Activated CD8-positive, alpha-beta memory T cell treated with anti-CD3 and anti-CD28 coated beads, Interleukin-2, amount 50 U/mL, for 4 hours (primary cell): ENCODE data around the gene GPX2.

Source experiments
- DNase-seq: peaks from one replicate; pipeline ENCODE4 v3.0.0-alpha.2; 2020

Gene GPX2

GRCh38 chr14:64958743-64959142 lies 16.2 kb upstream of the GPX2 start:
- DNase-seq, result no peak

GRCh38 chr14:64958201-64958600 lies 15.7 kb upstream of the GPX2 start:
- DNase-seq, result no peak

GRCh38 chr14:64956697-64957406 lies 14.3 kb upstream of the GPX2 start:
- no peak for DNase-seq

GRCh38 chr14:64955297-64955696 lies 12.8 kb upstream of the GPX2 start:
- DNase-seq, result no peak

GRCh38 chr14:64954491-64955240 lies 12.1 kb upstream of the GPX2 start:
- no peak for DNase-seq

GRCh38 chr14:64953661-64954060 lies 11.1 kb upstream of the GPX2 start:
- no peak for DNase-seq

- DNase-seq, result no peak
Measured at GRCh38 chr14:64953310-64953654, 10.7 kb upstream of the GPX2 start.

GRCh38 chr14:64952598-64953309 lies 10.2 kb upstream of the GPX2 start:
- no peak for DNase-seq

GRCh38 chr14:64951724-64952123 lies 9.2 kb upstream of the GPX2 start:
- no peak for DNase-seq

GRCh38 chr14:64951291-64951690 lies 8.7 kb upstream of the GPX2 start:
- DNase-seq, result no peak

- no peak for DNase-seq
Measured at GRCh38 chr14:64950889-64951288, 8.3 kb upstream of the GPX2 start.

- no peak for DNase-seq
Measured at GRCh38 chr14:64948612-64949210, 6.2 kb upstream of the GPX2 start.

- DNase-seq, result no peak
Measured at GRCh38 chr14:64947710-64948611, 5.4 kb upstream of the GPX2 start.

- no peak for DNase-seq
Measured at GRCh38 chr14:64946310-64947045, 3.9 kb upstream of the GPX2 start.

- DNase-seq, result no peak
Measured at GRCh38 chr14:64945431-64946178, 3.1 kb upstream of the GPX2 start.

GRCh38 chr14:64944861-64945260 lies 2.3 kb upstream of the GPX2 start:
- DNase-seq, result no peak

- no peak for DNase-seq
Measured at GRCh38 chr14:64944041-64944440, 1.5 kb upstream of the GPX2 start.

GRCh38 chr14:64943556-64943955 lies 1.0 kb upstream of the GPX2 start:
- no peak for DNase-seq

- no peak for DNase-seq
Measured at GRCh38 chr14:64940336-64940910, 2.1 kb downstream of the GPX2 start.

- no peak for DNase-seq
Measured at GRCh38 chr14:64939817-64940190, 2.7 kb downstream of the GPX2 start.
